Measurements from ENCODE around the gene SIK3.

SIK3 gene

GRCh38 chr11:116890193-116890592 lies 208.0 kb downstream of the SIK3 start:
- DNase-seq, result no peak

DNA sequence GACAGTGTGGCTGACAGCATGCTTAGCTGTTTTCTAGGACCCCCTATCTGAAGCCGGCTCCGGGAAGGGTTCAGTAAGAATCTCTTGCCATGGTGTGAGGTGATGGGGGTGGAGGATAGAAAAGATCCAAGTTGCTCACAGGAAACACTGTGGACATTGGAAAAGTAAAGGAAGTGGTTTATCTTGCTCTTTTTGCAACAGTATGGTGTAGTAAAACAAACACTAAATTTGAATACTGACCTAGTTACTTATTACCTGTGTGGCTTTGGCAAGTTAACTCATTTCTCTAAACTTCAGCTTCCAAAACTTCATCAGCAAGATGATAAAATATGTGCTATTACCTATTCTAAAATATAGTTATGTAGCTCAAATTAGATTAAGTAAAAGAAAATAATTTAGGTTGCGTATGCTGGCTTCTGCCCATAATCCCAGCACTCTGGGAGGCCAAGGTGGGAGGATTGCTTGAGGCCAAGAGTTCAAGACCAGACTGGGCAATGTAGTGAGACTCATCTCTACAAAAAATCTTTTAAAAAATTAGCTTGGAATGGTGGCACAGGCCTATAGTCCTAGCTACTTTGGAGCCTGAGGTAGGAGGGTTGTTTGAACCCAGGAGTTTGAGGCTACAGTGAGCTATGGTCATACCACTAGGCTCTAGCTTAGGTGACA lies 209.2 kb downstream of the SIK3 start:
- DNase-seq, result no peak

GRCh38 chr11:116888024-116888423 lies 210.2 kb downstream of the SIK3 start:
- no peak for DNase-seq

GRCh38 chr11:116885951-116886655 lies 212.1 kb downstream of the SIK3 start:
- DNase-seq, result no peak

DNA sequence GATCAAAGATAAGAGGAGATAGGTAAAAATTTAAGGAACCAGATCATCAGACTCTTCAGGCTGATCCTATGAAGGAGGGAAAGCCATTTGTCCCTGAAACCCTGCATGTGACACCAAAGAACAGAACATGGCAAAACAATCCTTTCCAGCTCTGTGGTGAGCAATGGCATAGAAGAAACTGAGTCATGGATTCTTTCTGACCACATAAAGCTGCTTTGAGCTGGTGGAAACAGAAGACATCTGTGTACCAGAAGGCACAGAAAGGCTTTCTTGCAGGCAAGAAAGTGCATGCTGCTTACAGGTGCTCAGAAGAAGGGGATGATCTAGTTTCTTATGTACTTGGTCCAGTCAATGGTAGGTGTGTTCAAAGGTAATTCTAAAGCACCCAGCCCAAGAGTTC lies 215.8 kb downstream of the SIK3 start:
- no peak for DNase-seq

GRCh38 chr11:116881143-116881542 lies 217.1 kb downstream of the SIK3 start:
- no peak for DNase-seq

- DNase-seq, result no peak
Observed at GRCh38 chr11:116879800-116880625, 218.2 kb downstream of the SIK3 start.

DNA sequence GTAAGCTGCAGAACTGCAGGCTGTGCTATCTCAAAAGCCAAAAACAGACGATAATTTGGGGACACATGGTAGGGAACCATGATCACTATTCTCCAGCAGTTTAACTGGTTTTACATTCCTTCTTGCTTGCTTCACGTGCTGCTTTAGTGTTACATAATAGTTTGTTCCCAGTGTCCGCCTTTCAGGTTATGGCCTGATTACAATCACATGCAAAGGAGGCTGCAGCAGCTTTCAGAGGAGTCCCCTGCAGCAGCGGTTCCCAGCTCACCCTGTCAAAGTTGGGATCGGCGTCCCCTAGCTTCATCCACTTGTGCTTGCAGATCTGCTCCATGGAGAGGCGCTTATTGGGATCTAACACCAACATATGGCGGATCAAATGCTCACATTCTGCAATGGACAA lies 221.6 kb downstream of the SIK3 start:
- no peak for DNase-seq

DNA sequence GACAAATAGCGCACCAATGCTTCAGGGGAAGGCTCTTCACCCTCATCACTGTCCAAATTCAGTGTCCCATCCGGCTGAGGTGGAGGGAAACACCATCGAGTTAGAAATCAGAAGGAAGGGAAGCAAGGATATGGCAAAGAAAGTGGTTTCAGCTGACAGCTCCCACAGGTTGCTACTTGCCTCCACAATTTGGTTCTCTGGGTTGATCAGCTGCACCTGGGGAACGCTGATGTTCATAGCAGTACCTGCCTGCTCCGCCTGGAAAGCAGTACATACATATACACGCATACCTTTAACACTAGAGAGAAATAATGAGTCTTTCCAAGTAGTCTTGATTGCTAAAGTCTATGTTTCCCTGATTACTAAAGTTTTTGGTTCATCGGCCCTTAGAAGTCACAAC lies 223.0 kb downstream of the SIK3 start:
- no peak for DNase-seq

DNA sequence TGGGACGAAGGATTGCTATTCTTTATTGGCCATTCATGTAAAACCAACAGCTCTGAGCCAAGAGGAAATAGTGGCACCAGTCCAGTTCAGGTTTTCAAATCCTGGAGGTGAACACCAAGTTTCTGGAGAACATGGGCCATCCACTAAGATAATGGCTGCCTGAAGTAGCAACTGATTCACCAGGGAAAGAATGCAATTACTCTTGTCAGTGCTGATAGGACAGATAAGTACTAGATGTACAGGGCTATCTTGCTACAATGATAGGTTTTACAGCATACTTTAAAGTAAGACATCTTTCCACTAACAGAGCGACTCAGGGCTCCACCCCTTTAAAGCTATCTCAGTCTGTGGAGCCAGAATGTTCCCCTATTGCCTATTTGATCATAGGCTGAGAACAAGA lies 224.0 kb downstream of the SIK3 start:
- no peak for DNase-seq

- DNase-seq, result no peak
Observed at GRCh38 chr11:116873381-116873780, 224.8 kb downstream of the SIK3 start.

GRCh38 chr11:116871248-116871647 lies 227.0 kb downstream of the SIK3 start:
- DNase-seq, result no peak

DNA sequence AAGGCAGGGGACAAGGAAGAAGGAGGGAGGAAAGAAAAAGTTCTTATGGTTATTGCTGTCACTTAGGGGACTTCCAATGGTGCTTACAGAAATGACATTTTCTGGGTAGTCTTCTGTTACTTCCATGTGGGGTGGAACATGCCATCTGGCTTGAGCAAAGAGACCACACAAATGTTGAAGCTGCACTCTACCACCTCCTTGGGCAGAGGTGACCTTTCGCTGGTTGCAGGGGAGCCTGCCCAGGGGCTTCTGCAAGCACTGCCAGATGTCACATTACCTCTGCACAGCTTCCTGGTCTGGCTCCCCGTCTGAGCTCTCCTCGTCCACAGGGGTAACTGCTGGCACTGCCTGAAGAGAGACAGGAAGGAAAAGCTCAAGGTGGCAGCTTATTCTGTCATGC lies 228.2 kb downstream of the SIK3 start:
- DNase-seq, result no peak

DNA sequence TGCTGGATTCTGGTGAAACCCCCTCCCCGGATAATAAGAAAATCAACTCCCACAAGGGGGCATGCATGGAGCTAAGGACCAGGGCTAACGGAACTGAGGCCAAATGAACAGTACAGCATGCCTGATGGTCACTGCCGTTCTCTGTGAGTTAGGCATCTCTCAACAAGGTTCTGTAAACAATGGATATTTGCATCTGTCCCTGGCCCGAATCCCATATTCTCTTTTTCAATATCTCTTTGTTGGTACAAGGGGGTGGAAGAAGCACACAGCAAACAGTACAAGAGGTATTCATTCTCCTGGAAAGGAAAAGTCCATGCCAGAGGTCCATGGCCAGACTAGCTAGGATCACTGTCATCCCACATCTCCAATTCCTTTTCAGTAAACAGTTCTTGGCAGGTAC lies 228.6 kb downstream of the SIK3 start:
- no peak for DNase-seq

- DNase-seq, result no peak
Observed at GRCh38 chr11:116868066-116868465, 230.2 kb downstream of the SIK3 start.

GRCh38 chr11:116867619-116868018 lies 230.6 kb downstream of the SIK3 start:
- DNase-seq, result no peak

DNA sequence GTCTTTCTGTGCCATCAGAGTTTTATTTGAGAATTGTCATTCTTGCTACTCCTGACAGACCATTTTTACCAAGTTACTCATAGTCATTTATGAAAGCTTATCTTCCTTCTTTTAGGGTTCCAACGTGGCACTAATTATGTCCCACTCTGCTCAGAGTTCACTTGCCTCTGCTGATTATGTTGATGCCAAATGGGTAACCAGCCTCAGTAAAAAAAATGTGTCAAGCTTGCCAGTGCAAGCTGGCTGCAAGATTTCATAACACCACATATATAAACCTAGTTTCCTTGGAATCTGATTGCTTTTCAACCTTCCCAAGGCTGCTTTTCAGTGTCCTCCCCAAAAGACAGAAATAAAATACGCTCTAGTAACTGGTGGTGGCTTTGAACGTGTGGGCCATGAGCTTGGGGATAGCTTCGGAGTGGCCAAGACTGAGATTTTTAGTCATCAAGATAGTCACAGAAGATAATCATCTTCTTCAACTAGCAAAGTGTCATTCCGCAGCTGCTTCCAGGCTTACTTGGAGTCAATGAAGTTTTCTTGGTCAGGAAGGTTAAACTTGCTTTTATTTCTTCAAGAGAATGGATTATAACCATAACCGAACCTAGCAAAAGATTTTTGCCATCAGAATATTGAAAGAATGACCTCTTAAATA lies 231.3 kb downstream of the SIK3 start:
- DNase-seq, result no peak

DNA sequence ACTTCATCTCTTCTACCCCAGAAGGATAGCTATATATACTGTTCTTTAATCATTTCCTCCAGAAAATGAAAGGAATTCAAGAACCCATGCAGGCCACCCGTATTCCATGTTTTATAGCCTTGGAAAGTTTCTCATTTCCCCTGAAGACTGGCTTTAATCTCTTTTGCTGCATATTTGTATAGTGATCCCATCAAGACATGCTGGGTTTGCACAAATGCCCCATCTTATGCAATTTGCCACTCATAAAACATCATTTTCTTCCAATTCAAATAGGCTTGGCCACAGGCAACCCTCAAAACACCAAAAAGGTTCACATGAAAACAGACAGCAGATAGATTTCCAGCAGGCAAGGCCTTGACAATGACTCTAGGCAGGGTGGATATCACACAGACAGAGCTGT lies 232.5 kb downstream of the SIK3 start:
- DNase-seq, result no peak

DNA sequence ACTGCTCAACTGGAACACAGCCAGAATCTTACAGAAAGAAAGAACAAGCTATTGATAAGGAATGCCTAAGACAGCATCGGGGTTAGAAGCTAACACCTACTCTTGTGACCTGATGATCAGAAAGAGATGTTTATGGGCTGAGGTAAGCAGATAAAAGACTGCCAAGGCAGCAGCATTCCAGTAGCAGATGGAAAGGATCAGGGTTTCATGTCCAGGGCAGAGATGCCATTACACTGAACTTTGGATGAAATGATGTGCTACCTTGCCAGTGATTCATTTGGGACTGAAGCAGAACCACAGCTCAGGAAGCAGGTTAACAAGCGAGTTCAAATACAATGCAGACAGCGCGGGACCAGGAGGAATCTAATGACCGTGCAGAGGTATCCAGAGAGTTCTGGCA lies 233.7 kb downstream of the SIK3 start:
- no peak for DNase-seq

- DNase-seq, result no peak
Observed at GRCh38 chr11:116862951-116863350, 235.3 kb downstream of the SIK3 start.

DNA sequence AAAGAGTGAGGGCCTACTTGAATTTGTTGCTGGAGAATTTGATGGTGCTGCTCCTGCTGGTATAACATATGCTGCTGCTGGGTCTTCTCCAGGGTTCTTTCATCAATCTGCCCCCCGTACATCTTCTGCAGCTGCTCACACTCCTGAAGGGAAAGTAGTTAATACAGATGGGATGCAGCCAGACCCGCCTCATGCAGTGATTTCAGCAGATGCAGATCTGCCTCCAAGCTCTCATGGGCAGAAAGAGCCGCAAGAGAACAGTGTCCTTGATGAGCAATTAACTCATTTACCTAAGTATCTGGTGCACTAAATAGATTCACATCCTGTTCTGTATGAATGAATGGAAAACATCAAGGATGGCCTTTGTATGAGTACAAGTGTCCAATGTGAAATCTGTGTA lies 236.0 kb downstream of the SIK3 start:
- DNase-seq, result no peak

- DNase-seq, result no peak
Observed at GRCh38 chr11:116861539-116861938, 236.7 kb downstream of the SIK3 start.

DNA sequence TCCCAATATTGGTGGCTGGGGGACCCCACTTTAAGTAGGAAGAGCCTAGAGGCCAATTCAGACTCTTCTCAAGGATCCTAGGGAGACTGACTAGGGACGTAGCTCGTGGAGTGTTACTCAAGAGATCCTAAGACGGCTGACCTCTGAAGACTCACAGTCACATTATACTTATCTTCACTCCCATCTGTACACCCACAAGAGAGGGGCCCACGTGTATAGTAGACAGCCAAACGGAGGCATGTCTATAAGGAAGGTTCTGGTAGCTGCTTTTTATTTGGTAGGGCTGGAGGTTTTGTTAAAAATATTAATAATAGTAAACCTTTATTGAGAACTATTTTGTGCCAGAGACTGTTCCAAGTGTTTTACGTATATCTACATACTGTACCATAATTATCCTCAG lies 237.9 kb downstream of the SIK3 start:
- no peak for DNase-seq

DNA sequence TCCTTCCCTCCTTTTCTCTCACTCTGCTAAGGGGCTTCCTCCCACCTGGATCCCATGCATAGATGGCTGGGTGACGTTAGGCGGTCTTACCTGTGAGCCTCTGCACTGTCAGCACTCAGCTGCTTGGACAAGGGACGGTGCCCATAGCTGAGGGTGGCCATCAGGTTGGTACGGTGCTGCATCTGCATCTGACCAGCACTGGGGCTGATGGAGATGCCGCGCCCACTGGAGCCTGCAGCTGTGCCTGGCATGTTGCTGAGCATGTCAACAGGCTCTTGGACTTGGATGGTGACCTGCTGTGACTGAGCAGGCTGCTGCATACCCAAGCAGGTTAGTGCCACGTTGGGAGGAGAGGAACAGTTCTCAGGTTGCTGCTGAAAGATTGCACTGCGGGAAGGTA lies 239.1 kb downstream of the SIK3 start:
- no peak for DNase-seq
